Lung (tissue), 12 donors: Measurements from ENCODE around the gene DIS3L2. TPM values are rescaled to one million over a fixed set of nuclear protein-coding genes. Genes with fewer than 3 reads are reported as not detected.

ENCODE experiments used
- ATAC-seq: fragments of 200-7000 bp; cut with Tn5 transposase; one replicate; pipeline ENCODE4 v1.9.1; 2020; ENCODE audit warnings: moderate number of reproducible peaks; ENCODE audit not compliant: insufficient read depth, low FRiP score
- DNase-seq, 3 donors: peaks; one replicate each; pipeline ENCODE4 v3.0.0-alpha.2; 2013 to 2017
- H3K27ac ChIP-seq, 2 donors: one replicate each; pipeline ENCODE4 v1.5.1; 2013; ENCODE audit warnings: mild to moderate bottlenecking in 2 of 2, moderate library complexity in 2 of 2, control low read depth in 1 of 2, inconsistent platforms in 1 of 2, low read depth in 1 of 2, low read length in 1 of 2
- H3K27me3 ChIP-seq, 3 donors: one replicate each; pipeline ENCODE4 v1.5.1; 2013; ENCODE audit warnings: low read length in 2 of 3; ENCODE audit not compliant: control insufficient read depth in 3 of 3, insufficient read depth in 3 of 3
- H3K36me3 ChIP-seq, 4 donors: one replicate each; pipeline ENCODE4 v1.5.1; 2013; ENCODE audit warnings: low read length in 4 of 4, mild to moderate bottlenecking in 1 of 4, moderate library complexity in 1 of 4; ENCODE audit not compliant: control insufficient read depth in 4 of 4, insufficient read depth in 4 of 4
- H3K4me1 ChIP-seq, 5 donors: one replicate each; pipeline ENCODE4 v1.5.1; 2013; ENCODE audit warnings: low read length in 5 of 5, mild to moderate bottlenecking in 2 of 5, moderate library complexity in 1 of 5; ENCODE audit not compliant: control insufficient read depth in 5 of 5, insufficient read depth in 5 of 5
- H3K4me3 ChIP-seq: one replicate; pipeline ENCODE4 v1.5.1; 2013; ENCODE audit warnings: mild to moderate bottlenecking, control low read depth, moderate library complexity
- H3K9ac ChIP-seq, 2 donors: one replicate each; pipeline ENCODE4 v1.5.1; 2013; ENCODE audit warnings: low read length in 2 of 2, control low read depth in 1 of 2; ENCODE audit not compliant: insufficient read depth in 1 of 2
- H3K9me3 ChIP-seq, 4 donors: one replicate each; pipeline ENCODE4 v1.5.1; 2013; ENCODE audit warnings: low read length in 3 of 4, mild to moderate bottlenecking in 1 of 4, moderate library complexity in 1 of 4; ENCODE audit not compliant: control insufficient read depth in 4 of 4, insufficient read depth in 3 of 4
- CTCF ChIP-seq: IDR thresholded peaks from 2 replicates; pipeline ENCODE4 v1.5.1; 2012; ENCODE audit warnings: mild to moderate bottlenecking; ENCODE audit errors: control extremely low read depth, extremely low read depth
- WGBS, 2 donors: extraction: QIAGEN DNeasy Blood & Tissue Kit; methylation state at CpG; one replicate each; pipeline ENCODE4 v1.1.7; 2013; 5-methylcytosine and 5-hydroxymethylcytosine counted together
- polyA plus RNA-seq, 2 donors: library from polyadenylated mRNA; stranded (reverse); fragments of 200-250 nt; gene quantifications; one replicate each; pipeline ENCODE4 v1.2.1, GENCODE V29; 2013
- total RNA-seq, 2 donors: library from RNA; depleted of rRNA in 1 of 2; stranded (reverse); fragments of >200 nt in 1 of 2; gene quantifications; one replicate each; pipeline ENCODE4 v1.2.1, GENCODE V29; 2014 to 2021
- donor health status: control.
- donor health status: control.
- donor health status: Bipolar disorder and iron deficiency.
- donor health status: healthy.
- donor health status: DM: yes; HTN: yes; CAD: no.

The DIS3L2 gene
- total and polyA plus RNA-seq, 4 donors = 12.7 to 41.0 (median 31.1) TPM

GRCh38 chr2:232261776-232262175, 300.3 kb downstream of the DIS3L2 start:
- 99 to 100% methylated on average over 2 of the region's 2 CpGs for WGBS, 2 donors
- H3K9me3 ChIP-seq = no peaks in the 10 kb centered on the region
- no peak for TF ChIP-seq CTCF
- H3K27ac ChIP-seq = no peak overlapping the region
- peaks cover 0 to 5% (median 0%) of the 10 kb centered on the region in 5 donors for H3K4me1 ChIP-seq
- no peak overlapping the region for H3K9ac ChIP-seq
- no peak overlapping the region for H3K4me3 ChIP-seq
- peaks cover 8 to 24% (median 16%) of the 10 kb centered on the region in 4 donors for H3K36me3 ChIP-seq
- DNase-seq (no peak), ATAC-seq (no peak)
- no peaks in the 10 kb centered on the region for H3K27me3 ChIP-seq

GRCh38 chr2:232263295-232263694, 301.8 kb downstream of the DIS3L2 start:
- no peak for ATAC-seq
- no peak overlapping the region for H3K9ac ChIP-seq
- no peaks in the 10 kb centered on the region for H3K27me3 ChIP-seq
- no peaks in the 10 kb centered on the region for H3K9me3 ChIP-seq
- DNase-seq = no peak
- H3K36me3 ChIP-seq = peaks cover 8 to 24% (median 16%) of the 10 kb centered on the region in 4 donors
- no peak overlapping the region for H3K27ac ChIP-seq
- WGBS, 2 donors = 95 to 97% methylated on average over 15 of the region's 15 CpGs
- H3K4me3 ChIP-seq = no peak overlapping the region
- no peak for TF ChIP-seq CTCF
- peaks cover 0 to 5% (median 0%) of the 10 kb centered on the region in 5 donors for H3K4me1 ChIP-seq

- Histone ChIP-seq H3K27me3 (no peaks in the 10 kb centered on the region), H3K4me3 (no peak overlapping the region), H3K9ac (no peak overlapping the region), H3K27ac (no peak overlapping the region), H3K36me3 (peaks cover 8 to 24% (median 16%) of the 10 kb centered on the region in 4 donors), H3K9me3 (no peaks in the 10 kb centered on the region), H3K4me1 (peaks cover 0 to 5% (median 0%) of the 10 kb centered on the region in 5 donors)
- no peak for ATAC-seq
- no peak for DNase-seq
- no peak for TF ChIP-seq CTCF
- WGBS, 2 donors = 93 to 98% methylated on average over 4 of the region's 4 CpGs
These were observed 302.6 kb downstream of the DIS3L2 start for GRCh38 chr2:232264081-232264480.

- no peak for ATAC-seq
- H3K36me3 ChIP-seq = peaks cover 8 to 24% (median 16%) of the 10 kb centered on the region in 4 donors
- no peaks in the 10 kb centered on the region for H3K4me1 ChIP-seq
- no peak overlapping the region for H3K9ac ChIP-seq
- H3K9me3 ChIP-seq = no peaks in the 10 kb centered on the region
- no peak for TF ChIP-seq CTCF
- no peak overlapping the region for H3K4me3 ChIP-seq
- DNase-seq = no peak
- H3K27ac ChIP-seq = no peak overlapping the region
- WGBS, 2 donors = 88 to 92% methylated on average over 5 of the region's 5 CpGs
- no peaks in the 10 kb centered on the region for H3K27me3 ChIP-seq
These were observed 303.8 kb downstream of the DIS3L2 start for GRCh38 chr2:232265329-232265728.
